ENCODE measurements around the gene TMC8.
"Not testable (repeated sequence)": the region's sequence is repeated elsewhere in the genome, so short reads cannot be mapped to it uniquely, and the experiment has no call there.

Gene TMC8, protein sequence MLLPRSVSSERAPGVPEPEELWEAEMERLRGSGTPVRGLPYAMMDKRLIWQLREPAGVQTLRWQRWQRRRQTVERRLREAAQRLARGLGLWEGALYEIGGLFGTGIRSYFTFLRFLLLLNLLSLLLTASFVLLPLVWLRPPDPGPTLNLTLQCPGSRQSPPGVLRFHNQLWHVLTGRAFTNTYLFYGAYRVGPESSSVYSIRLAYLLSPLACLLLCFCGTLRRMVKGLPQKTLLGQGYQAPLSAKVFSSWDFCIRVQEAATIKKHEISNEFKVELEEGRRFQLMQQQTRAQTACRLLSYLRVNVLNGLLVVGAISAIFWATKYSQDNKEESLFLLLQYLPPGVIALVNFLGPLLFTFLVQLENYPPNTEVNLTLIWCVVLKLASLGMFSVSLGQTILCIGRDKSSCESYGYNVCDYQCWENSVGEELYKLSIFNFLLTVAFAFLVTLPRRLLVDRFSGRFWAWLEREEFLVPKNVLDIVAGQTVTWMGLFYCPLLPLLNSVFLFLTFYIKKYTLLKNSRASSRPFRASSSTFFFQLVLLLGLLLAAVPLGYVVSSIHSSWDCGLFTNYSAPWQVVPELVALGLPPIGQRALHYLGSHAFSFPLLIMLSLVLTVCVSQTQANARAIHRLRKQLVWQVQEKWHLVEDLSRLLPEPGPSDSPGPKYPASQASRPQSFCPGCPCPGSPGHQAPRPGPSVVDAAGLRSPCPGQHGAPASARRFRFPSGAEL

DNA sequence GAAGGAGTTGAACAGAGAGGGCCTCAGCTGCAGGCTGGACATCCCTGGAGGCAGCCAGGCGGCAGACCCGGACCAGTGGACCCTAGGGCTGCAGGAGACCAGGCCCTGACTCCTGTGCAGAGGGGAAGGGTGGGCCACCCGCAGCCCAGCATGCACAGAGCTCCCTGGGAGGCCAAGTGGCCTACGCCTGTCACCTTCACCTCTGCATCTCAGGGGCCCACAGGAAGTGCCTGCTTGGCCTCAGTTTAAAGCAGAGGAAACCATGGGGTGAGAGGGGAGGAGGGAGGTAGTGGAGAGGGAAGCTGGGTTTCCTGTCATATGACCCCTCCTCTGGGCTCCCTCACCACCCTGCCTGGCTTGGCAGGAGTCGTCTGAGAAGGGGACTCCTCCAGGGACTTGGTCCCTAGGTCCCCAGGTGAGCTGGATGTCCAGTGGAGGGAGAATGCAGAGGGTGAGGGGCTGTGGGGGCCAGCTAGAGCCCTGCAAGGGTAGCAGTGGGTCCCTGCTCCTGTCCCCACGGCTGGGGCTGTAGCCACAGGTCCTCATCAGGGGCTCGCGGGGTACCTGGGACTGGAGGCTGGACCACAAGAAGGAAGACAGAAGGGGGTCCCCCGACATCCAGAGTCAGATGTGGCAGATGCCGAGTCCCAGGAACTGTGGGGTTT is at the start of gene TMC8:
TMC8 (plus strand) TSS at position 335 of the 665 bp plus-strand sequence. CDS start 818 bp downstream, outside the sequence.
- no peak for DNase-seq (ENCODE audit: low read depth in 2 of 2)

DNA sequence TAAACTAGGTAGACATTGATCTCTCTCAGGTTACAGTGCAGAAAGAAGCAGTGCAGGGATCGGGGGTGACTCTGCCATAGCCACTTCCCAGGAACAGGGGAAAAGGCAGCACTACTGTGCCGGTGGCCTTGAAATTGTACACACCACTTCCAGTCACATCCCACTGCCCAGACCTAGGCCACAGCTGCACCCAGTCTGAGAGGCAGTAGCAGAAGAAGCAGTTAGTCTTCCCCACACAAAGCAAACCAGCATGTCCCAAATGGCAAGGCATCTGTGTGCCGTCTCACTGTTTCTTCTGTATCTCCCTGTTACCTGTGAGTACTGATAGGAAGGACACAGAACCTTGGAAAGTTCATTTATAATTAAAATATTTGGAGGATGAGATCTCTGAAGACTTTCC is 49.0 kb upstream of the TMC8 start:
- DNase-seq (ENCODE audit: low read depth in 2 of 2) = no peak

DNA sequence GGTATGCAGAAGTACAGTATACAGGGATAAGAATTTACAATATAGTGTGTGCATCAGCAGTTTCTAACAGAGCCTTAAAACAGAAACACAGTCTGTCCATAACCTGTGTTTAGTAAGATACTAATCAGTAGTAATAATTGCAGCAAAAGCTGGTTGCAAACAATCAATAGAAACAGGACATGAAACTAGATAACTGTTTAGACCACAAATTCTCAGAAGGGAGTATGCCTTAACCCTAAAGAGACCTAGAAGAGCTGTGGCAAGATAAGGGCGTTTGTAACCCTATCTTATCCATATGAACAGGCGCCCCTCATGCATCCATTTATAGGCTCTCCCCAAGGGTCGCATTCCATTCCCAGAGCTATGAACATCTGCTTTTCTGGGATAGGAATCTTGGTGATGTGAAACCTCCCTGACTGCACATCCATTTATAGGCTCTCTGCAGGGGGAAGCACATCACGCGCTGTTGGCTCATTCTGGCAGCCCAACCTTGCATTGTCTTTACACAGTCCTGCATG is 48.2 kb upstream of the TMC8 start:
- not testable (repeated sequence) for DNase-seq (ENCODE audit: low read depth in 2 of 2)

DNA sequence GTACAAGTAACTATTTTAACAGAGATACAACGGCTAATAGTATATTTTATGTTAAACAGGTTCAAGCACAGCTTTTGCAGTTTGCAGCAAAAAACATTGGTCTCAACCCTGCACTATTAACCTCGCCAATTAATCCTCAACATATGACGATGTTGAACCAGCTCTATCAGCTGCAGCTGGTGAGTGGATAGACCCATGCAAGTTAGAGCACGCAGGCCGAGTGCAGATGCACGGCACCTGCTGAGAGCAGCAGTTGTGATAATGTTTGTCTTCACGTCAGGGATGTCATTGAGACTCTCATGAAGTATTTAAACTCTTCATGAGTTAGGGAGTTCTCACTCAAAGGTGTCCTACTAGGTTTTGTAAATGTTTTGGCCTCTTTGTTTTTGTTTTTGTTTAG is 47.6 kb upstream of the TMC8 start:
- no peak for DNase-seq (ENCODE audit: low read depth in 2 of 2)

DNA sequence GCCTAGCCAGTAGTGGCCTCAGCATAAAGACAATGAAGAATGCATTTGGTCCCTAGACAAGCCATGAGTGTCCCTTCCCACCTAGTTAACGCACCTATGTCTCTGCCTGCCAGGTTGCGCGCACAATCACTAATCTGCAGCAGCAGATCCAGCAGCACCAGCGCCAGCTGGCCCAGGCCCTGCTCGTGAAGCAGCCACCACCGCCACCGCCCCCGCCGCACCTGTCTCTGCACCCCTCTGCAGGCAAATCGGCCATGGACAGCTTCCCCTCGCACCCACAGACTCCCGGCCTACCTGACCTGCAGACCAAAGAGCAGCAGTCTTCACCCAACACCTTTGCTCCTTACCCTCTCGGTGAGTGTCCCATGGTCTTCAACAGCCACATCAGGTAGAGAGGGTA is 43.8 kb upstream of the TMC8 start:
- no peak for DNase-seq (ENCODE audit: low read depth in 2 of 2)

DNA sequence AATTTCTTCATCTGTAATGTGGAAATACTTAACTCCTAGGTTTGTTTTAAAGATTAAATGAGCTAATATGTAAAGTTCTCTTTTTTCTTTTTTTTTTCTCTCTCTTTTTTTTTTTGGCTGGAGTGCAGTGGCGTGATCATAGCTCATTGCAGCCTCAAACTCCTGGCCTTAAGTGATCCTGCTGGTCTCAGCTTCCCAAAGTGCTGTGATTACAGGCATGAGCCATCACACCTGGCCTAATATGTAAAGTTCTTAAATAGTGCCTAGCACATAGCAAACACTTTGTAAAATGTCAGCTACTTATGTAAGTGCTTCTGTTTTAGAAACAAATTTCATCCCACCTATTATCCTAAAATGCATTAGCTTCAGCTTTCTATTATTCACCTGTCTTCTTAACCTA is 42.0 kb upstream of the TMC8 start:
- no peak for DNase-seq (ENCODE audit: low read depth in 2 of 2)

DNA sequence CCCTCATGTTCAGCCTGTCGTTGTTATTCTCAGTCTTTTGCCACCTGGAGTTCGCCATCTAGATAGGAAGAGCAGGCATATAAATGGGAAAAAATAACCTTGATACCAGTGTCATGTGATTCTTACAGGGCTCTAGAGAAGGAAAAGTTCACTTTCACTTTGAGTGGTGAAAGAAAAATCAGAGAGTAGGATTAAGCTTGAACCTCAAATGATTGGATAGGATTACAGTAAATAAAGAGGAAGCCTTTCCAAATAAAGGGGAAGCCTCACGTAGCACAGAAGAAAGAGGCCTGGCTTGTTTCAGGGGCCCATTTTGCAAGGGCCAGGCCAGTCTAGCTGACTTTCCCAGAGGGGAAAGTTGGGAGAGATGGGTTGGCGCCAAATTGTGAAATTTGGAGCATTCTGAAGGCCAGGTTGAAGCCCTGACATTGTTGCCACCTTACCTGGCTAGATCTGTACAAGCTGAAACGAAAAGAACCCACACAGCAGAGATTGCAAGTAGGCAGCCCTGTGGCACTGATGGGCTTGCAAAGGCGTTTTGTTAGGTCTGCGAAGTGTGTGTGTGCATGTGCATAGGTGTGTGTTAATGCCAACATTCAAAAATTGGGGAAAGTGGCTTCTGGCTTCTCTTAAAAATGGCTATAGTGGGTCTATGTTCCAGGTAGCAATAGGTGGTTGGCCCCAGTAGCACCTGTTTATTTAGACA is 40.8 kb upstream of the TMC8 start:
- DNase-seq (ENCODE audit: low read depth in 2 of 2) = no peak

DNA sequence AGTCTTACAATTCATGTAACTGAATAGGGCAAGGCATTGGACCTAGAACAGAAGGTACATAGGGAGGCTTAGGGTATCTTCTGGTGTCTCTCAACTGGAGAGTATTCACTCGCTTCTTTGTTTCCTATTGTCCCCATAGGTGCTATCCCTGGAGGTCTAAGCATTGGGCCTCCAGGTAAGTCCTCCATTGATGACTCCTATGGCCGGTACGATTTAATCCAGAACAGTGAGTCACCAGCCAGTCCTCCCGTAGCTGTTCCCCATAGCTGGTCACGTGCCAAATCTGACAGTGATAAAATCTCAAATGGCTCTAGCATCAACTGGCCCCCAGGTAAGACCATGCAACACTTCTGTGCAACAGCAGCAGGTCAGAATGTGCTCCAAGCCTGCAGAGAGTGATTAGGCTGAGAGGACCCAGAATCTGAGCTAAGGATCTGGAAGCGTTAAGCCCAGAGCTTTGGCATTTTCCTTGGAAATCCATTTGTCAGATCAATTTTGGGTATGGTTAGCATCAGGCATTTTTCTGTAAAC is 37.7 kb upstream of the TMC8 start:
- DNase-seq (ENCODE audit: low read depth in 2 of 2) = no peak

DNA sequence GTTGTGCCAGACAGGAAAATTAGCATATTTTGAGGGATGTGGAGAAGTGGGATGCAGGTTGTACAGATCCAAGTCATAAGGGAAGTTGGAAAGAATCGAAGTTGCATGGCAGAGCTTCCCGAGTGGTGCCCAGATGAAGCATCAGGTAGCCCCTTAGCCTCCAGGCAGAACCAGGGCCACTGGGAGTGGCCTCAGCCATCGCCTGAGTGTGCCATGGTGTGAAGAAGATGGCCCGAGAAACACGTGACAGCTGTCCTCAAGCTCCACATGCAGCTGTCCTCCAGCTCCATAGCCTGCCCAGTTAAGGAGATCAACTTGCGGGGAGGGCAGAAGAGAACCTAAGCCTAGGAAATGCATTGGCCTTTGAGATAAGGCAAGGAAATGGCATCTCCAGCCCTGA is 35.5 kb upstream of the TMC8 start:
- DNase-seq (ENCODE audit: low read depth in 2 of 2) = no peak

DNA sequence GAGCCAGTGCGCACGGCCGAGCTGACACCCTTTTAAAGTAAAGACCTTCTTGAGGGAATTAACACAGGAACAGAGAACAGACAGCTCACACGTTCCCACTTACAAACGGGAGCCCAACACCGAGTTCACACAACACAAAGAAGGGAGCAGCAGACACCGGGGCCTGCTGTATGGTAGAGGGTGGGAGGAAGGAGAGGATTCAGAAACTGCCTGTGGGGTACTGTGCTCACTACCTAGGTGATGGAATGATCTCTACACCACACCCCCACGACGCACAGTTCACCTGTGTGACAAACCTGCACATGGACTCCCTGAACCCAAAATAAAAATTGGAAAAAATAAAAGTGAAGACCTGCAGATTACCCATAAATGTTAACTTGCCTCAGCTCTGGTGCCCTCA is 34.5 kb upstream of the TMC8 start:
- no peak for DNase-seq (ENCODE audit: low read depth in 2 of 2)

DNA sequence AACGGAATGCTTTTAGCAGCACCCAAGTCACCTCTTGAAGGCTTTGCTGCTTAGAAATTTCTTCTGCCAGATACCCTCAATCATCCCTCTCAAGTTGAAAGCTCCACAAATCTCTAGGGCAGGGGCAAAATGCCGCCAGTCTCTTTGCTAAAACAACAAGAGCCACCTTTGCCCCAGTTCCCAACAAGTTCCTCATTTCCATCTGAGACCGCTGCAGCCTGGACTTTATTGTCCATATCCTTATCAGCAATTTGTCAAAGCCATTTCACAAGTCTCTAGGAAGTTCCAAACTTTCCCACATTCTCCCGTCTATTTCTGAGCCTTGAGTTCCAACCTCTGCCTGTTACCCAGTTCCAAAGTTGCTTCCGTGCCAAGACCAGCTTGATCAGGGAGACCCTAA is 29.5 kb upstream of the TMC8 start:
- no peak for DNase-seq (ENCODE audit: low read depth in 2 of 2)

DNA sequence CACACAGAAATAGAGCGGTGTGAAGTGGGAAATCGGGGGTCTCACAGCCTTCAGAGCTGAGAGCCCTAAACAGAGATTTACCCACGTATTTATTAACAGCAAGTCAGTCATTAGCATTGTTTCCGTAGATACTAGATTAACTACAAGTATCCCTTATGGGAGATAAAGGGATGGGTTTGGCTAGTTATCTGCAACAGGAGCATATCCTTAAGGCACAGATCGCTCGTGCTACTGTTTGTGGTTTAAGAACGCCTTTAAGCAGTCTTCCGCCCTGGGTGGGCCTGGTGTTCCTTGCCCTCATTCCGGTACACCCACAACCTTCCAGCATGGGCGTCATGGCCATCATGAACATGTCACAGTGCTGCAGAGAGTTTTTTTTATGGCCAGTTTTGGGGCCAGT is 29.0 kb upstream of the TMC8 start:
- DNase-seq (ENCODE audit: low read depth in 2 of 2) = no peak

DNA sequence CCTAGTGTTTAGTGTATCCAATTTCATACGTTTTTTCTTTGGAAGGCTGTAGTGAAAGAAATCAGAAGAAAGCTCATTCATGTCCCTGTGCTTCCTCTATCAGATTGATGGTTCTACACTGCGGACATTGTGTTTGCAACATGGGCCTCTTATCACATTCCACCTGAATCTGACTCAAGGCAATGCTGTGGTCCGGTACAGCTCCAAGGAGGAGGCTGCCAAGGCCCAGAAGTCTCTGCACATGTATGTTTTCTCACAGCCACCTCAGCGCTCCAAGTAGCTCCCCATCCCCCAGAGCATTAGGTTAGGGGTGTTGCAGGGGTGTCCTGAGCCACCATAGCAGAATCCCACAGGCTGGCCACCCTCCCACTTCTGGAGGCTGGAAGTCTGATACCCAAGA is 27.3 kb upstream of the TMC8 start:
- no peak for DNase-seq (ENCODE audit: low read depth in 2 of 2)

DNA sequence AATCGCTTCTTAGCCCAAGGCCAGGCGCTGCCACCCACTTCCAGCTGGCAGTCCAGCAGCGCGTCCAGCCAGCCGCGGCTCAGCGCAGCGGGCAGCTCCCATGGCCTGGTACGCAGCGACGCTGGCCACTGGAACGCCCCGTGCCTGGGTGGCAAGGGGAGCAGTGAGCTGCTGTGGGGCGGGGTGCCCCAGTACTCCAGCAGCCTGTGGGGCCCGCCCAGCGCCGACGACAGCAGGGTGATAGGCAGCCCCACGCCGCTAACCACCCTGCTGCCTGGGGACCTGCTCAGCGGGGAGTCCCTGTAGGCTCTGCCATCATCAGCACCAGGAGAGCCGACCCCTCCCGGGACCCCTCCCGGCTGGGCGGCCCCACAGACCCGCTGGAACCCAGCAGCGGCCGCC is 26.0 kb upstream of the TMC8 start:
- DNase-seq (ENCODE audit: low read depth in 2 of 2) = no peak

DNA sequence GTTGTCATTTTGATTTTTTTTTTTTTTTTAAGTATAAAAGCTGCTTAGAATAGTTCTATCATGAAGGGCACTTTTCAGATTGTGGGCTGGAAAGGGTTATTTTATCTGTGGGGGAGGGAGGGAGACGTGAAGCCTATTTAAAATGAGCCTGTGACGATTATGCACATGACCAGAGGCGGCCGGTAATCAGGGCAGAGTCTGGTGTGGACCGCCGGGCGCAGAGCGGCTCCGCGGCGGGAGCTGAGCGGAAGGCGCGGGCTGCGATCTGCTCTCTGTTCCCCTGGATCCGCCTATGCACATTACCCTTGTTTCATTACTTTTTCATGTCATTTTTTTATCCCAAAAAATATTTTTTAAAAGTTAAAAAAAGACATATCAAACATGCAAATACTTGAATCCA is 25.5 kb upstream of the TMC8 start:
- no peak for DNase-seq (ENCODE audit: low read depth in 2 of 2)

DNA sequence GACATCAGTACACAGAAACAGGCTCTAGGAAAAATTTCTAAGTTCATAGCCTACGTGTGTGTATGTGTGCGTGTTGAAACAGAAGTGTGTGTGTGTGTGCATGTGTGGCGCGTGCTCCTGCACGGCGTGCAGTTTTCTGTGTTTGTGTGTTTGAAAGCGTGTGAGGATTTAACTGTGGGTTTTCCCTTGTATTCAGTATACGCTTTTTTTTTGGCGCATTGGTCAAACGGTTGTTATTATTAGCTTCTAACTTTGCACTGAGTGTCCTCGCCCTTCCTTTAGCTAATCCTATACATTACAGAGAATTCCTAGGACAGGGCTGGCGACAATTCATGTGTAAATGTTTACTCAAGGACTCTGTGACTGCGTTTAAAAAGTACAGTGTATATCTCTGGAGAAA is 25.0 kb upstream of the TMC8 start:
- no peak for DNase-seq (ENCODE audit: low read depth in 2 of 2)

DNA sequence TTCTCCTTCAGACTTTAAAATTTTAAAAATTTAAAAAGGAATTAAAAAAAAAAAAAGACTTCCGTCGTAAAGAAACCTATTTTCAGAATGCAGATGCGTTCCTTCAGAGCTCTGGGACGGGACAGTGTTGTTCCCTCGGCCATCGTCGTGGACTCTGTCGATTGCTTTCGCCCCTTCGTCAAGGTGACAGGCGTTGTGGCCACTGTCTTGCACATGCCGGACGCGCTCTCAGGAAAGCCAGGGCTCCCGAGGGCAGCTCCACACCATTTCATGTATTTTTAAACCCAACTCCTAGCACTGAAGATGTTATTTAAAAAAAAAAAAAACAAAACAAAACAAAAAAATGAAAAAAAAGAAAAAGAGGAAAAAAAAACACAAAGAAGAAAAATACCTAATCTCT is 24.4 kb upstream of the TMC8 start:
- no peak for DNase-seq (ENCODE audit: low read depth in 2 of 2)

DNA sequence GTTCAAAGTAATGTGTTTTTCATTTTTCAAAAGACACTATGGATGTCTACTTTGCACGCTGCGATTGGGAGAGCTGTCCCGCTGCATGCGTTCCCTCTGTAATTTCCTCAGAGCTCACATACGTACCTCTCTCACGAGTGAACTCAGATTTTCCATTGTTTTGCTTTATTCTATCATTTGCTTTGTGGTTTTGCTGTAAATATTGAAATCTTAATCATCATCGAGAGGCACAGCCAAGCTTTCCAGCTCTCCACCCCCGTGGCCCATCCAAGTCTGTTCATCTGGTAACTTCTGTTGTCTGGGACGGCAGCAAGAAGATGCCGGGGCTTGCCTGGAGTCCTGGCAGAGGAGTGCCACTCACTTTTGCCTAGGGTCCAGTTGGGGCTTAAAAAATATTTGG is 23.1 kb upstream of the TMC8 start:
- DNase-seq (ENCODE audit: low read depth in 2 of 2) = no peak

DNA sequence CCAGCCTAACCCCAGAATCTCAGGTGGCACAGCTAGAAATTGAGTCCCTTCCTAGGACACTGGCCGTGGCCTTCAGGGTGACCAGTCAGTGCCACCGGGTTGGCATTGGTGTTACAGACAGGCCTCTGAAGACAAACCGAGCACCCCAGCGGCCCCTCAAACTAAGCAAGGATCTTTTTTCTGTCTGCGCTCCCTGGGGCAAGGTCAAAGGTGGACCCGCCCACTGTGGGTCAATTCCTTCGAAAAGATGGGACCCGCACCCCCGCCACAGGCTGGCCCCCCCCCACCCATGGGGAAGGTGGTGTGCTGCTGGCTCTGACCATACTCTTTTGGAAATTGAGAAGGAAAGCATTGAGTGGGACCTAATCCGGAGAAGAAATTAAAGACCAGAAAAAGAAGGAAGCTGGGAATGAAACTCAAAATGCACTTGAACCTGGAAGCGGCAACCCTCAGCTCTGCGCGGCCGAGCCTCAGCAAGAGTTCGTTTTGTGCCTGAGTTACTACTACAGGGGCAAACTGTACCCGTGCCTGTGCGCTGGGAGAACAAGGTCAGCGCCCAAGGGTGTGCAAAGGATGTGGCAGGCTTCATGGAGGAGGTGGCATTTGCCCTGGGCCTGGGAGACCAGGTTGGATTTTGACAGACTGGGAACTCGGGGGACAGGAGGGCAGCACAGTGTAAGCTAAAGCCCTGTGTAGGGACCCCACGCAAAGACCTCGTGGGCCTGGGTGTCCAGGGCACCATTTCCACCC is 22.4 kb upstream of the TMC8 start:
- no peak for DNase-seq (ENCODE audit: low read depth in 2 of 2)

DNA sequence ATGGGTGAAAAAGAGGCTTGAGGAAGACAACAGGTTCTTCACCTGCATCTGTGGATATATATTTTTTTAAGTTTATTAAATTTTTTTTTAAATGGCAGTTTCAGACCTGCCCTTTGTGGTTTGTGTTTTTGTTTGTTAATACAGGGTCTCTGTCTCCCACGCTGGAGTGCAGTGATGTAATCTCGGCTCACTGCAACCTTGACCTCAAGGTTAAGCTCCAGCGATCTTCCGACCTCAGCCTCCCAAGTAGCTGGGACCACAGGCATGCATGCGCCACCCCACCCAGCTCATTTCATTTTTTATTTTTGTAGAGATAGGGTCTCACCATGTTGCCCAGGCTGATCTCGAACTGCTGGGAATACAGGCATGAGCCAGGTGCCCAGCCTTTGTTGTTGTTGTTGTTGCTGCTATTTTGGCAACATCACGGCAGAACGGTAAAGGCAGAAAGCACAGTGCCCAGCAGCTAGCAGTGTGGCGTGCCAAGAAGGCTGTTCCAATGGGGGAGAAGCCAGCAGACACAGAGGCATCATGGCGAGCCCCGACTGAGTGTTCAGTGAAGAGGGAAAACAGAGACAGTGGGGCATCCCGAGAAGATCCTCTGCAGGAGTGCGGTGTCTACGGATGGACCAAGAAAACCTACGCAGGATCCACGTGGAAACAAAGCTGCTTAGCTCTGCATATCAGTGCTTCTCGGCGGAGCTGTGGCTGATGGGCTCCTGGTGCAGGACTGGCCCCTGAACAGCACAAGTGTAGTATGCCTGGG is 21.7 kb upstream of the TMC8 start:
- no peak for DNase-seq (ENCODE audit: low read depth in 2 of 2)

DNA sequence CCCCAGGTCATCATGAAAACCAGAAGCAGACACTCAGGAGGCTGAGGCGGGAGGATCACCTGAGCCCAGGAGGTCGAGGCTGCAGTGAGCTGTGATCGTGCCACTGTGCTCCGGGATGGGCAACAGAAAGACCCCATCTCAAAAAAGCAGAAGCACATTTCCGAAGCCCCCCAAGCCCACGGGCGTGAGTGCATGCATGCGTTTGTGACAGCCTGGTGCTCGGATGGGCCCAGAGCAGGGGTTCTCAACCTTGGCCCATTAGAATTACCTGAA is 21.1 kb upstream of the TMC8 start:
- no peak for DNase-seq (ENCODE audit: low read depth in 2 of 2)
